Esophagus muscularis mucosa (tissue), 4 donors: ENCODE measurements around the gene FAM177B. TPM values are rescaled to one million over a fixed set of nuclear protein-coding genes. Genes with fewer than 3 reads are reported as not detected.

ENCODE experiments used
- DNase-seq: peaks from one replicate; pipeline ENCODE4 v3.0.0-alpha.2; 2017; ENCODE audit errors: extremely low spot score
- H3K27ac ChIP-seq, 4 donors: fragments of 200-600 bp; sonication (generic); replicated peaks in 1 of 4; 1 replicate in 3 of 4; 2 replicates in 1 of 4; pipeline ENCODE4 v1.5.1; 2016 to 2019; ENCODE audit warnings: mild to moderate bottlenecking in 1 of 4
- H3K27me3 ChIP-seq, 4 donors: fragments of 200-600 bp; sonication (generic); one replicate each; pipeline versions ENCODE4 v1.5.1 to v1.6.0; 2016 to 2019
- H3K36me3 ChIP-seq, 4 donors: fragments of 200-600 bp; sonication (generic); one replicate each; pipeline ENCODE4 v1.5.1; 2016 to 2019
- H3K4me1 ChIP-seq, 4 donors: fragments of 200-600 bp; sonication (generic); one replicate each; pipeline ENCODE4 v1.5.1; 2016 to 2019
- H3K4me3 ChIP-seq, 4 donors: fragments of 200-600 bp; sonication (generic); 1 replicate in 2 of 4; 2 replicates in 2 of 4; pipeline ENCODE4 v1.5.1; 2016 to 2019; ENCODE audit warnings: mild to moderate bottlenecking in 4 of 4, moderate library complexity in 1 of 4
- H3K9me3 ChIP-seq, 4 donors: fragments of 200-600 bp; sonication (generic); 1 replicate in 3 of 4; 2 replicates in 1 of 4; pipeline ENCODE4 v1.5.1; 2016 to 2019
- EP300 ChIP-seq: sonication (generic); formaldehyde crosslinking; IDR thresholded peaks from one replicate; pipeline ENCODE4 v1.6.1; 2017; ENCODE audit warnings: antibody characterized with exemption
- POLR2A ChIP-seq: fragments of 450-650 bp; IDR thresholded peaks from one replicate; pipeline ENCODE4 v1.6.1; 2017; ENCODE audit warnings: antibody characterized with exemption, moderate library complexity, mild to moderate bottlenecking, low read depth
- POLR2AphosphoS5 ChIP-seq, 2 donors: sonication (generic); formaldehyde crosslinking; IDR thresholded peaks; one replicate each; pipeline ENCODE4 v1.6.1; 2017; ENCODE audit warnings: antibody characterized with exemption in 2 of 2
- WGBS: methylation state at CpG from one replicate; pipeline ENCODE4 v1.1.5; 2018; 5-methylcytosine and 5-hydroxymethylcytosine counted together
- intact Hi-C: fragments of 100-400 bp; cut with DNase I; formaldehyde crosslinking; loops from one replicate; pipeline ENCODE4 v1.15.1; 2023
- total RNA-seq, 4 donors: library from RNA; depleted of rRNA; stranded (reverse); fragments of >200 nt; gene quantifications; one replicate each; pipeline versions ENCODE4 v1.1.0 to v1.2.1, GENCODE V29; 2016
- TF ChIP-seq, protein P1 (sequence below), 3 experiments: fragments of 200-600 bp in 2 of 3; fragments of 450-650 bp in 1 of 3; sonication (generic) in 2 of 3; IDR thresholded peaks; one replicate each; pipeline ENCODE4 v1.5.1; 2017 to 2019; ENCODE audit warnings: antibody characterized with exemption in 3 of 3, mild to moderate bottlenecking in 2 of 3, moderate library complexity in 1 of 3

The FAM177B gene
- total RNA-seq, 4 donors from 2014 or later: 0.42 to 1.3 TPM; not detected in 2

DNA sequence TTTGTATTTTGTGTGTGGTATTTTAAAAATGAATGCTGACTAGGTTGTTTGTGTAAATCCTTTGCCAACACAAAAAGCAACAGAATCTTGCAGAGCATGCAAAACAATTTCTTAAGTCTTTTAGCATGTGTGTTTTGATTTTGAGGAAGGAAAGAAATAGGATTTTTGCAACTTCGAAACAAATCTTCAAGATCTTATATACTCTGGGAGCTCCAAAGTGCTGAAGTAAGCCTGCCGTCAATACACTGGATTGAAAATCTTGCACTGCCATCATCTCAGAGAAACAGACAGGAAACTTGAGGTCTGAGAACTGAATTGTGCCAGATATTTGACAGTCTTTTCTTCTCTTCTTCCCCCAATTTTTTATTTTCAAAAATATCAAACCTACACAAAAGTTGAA, 48.5 kb downstream of the FAM177B start:
- Histone ChIP-seq H3K27me3 (no peaks in the 10 kb centered on the region), H3K27ac (no peak overlapping the region), H3K4me3 (no peak overlapping the region), H3K4me1 (peaks cover 0 to 7% (median 3%) of the 10 kb centered on the region in 4 donors), H3K9me3 (no peaks in the 10 kb centered on the region), H3K36me3 (no peaks in the 10 kb centered on the region)
- intact Hi-C loops: no loop called here
- no peak for DNase-seq
- TF ChIP-seq, protein P1, sequence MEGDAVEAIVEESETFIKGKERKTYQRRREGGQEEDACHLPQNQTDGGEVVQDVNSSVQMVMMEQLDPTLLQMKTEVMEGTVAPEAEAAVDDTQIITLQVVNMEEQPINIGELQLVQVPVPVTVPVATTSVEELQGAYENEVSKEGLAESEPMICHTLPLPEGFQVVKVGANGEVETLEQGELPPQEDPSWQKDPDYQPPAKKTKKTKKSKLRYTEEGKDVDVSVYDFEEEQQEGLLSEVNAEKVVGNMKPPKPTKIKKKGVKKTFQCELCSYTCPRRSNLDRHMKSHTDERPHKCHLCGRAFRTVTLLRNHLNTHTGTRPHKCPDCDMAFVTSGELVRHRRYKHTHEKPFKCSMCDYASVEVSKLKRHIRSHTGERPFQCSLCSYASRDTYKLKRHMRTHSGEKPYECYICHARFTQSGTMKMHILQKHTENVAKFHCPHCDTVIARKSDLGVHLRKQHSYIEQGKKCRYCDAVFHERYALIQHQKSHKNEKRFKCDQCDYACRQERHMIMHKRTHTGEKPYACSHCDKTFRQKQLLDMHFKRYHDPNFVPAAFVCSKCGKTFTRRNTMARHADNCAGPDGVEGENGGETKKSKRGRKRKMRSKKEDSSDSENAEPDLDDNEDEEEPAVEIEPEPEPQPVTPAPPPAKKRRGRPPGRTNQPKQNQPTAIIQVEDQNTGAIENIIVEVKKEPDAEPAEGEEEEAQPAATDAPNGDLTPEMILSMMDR (IDR thresholded peaks at IDR 0.05): no peak
- no peak for TF ChIP-seq EP300
- TF ChIP-seq POLR2A: no peak
- no peak for TF ChIP-seq POLR2AphosphoS5 (IDR thresholded peaks at IDR 0.05)
- 58% methylated on average over 2 of the region's 2 CpGs for WGBS

DNA sequence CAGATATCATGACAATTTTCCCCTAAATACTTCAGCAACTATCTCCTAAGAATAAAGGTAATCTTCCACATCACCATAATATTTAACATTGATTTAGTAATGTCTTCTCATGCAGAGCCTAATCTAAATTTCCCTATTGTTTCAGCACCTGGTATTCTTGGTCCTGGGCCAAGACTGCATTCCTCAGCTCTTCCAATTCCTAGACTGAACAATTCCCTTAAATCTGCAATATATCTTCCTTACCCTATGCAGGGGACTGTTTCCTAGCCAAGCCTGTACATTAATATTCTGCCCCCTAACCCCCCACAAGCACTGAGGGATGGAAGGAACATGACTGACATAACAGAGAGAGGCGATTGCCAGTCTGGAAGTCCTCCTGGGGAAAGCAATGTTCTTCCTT, 49.1 kb downstream of the FAM177B start:
- intact Hi-C loops: no loop called here
- WGBS: 43% methylated on average over 1 of the region's 1 CpG
- H3K27me3 ChIP-seq: no peaks in the 10 kb centered on the region
- TF ChIP-seq, protein P1 (IDR thresholded peaks at IDR 0.05): no peak
- no peak for TF ChIP-seq EP300
- TF ChIP-seq POLR2AphosphoS5 (IDR thresholded peaks at IDR 0.05): no peak
- TF ChIP-seq POLR2A: no peak
- H3K27ac ChIP-seq: no peak overlapping the region
- no peaks in the 10 kb centered on the region for H3K9me3 ChIP-seq
- H3K4me3 ChIP-seq: no peak overlapping the region
- no peak for DNase-seq
- no peaks in the 10 kb centered on the region for H3K36me3 ChIP-seq
- H3K4me1 ChIP-seq: peaks cover 0 to 7% (median 5%) of the 10 kb centered on the region in 4 donors

GRCh38 chr1:222787729-222788128, 50.7 kb downstream of the FAM177B start:
- H3K4me3 ChIP-seq: no peak overlapping the region
- intact Hi-C loops: no loop called here
- no peak overlapping the region for H3K27ac ChIP-seq
- no peaks in the 10 kb centered on the region for H3K9me3 ChIP-seq
- 77% methylated on average over 4 of the region's 4 CpGs for WGBS
- TF ChIP-seq POLR2AphosphoS5 (IDR thresholded peaks at IDR 0.05): no peak
- no peak for TF ChIP-seq EP300
- TF ChIP-seq, protein P1 (IDR thresholded peaks at IDR 0.05): no peak
- no peak for TF ChIP-seq POLR2A
- no peaks in the 10 kb centered on the region for H3K36me3 ChIP-seq
- H3K27me3 ChIP-seq: no peaks in the 10 kb centered on the region
- H3K4me1 ChIP-seq: peaks cover 0 to 8% (median 7%) of the 10 kb centered on the region in 4 donors
- DNase-seq: no peak

DNA sequence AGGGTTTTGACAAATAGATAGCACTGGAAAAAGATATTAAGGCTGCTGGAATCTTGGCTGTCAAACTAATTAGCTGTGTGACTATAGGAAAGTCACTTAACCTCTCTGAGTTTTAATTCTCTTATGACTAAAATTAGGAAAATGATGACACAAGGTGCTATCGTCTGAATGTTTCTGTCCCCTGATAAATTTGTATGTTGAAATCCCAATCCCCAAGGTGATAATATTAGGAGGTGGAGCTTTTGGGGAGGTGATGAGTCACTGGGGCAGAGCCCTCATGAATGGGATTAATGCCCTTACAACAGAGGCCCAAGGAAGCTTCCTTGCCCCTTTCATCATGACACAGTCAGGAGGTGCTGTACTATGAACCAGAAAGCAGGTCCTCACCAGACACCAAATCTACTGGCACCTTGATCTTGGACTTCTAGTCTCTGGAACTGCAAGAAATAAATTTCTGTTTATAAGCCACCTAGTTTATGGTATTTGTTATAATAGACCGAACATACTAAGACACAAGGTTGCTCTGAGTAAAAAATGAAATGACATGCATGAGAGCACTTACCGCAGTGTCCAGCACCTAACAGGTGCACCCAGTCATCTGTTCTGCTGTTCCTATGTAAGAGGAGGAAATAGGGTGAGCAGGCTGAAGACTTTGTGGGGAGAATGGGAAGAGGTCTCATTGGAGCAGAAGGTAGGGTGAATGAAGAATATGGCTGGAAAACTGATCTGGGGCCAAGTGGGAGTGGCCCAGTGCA, 51.6 kb downstream of the FAM177B start:
- WGBS: 87% methylated on average over 3 of the region's 3 CpGs
- no peak for TF ChIP-seq EP300
- no peak for TF ChIP-seq POLR2A
- no peak for TF ChIP-seq POLR2AphosphoS5 (IDR thresholded peaks at IDR 0.05)
- TF ChIP-seq, protein P1 (IDR thresholded peaks at IDR 0.05): no peak
- no peaks in the 10 kb centered on the region for H3K9me3 ChIP-seq
- H3K27ac ChIP-seq: no peak overlapping the region
- no peaks in the 10 kb centered on the region for H3K36me3 ChIP-seq
- peaks cover 0 to 10% (median 8%) of the 10 kb centered on the region in 4 donors for H3K4me1 ChIP-seq
- H3K27me3 ChIP-seq: no peaks in the 10 kb centered on the region
- intact Hi-C loops: no loop called here
- no peak overlapping the region for H3K4me3 ChIP-seq
- no peak for DNase-seq
